Mononuclear cell (primary cell): Measurements from ENCODE around the gene LZTR1. TPM values are rescaled to one million over a fixed set of nuclear protein-coding genes. Genes with fewer than 3 reads are reported as not detected.

Source experiments
- H3K27me3 ChIP-seq: 2 replicates; pipeline ENCODE4 v1.6.0; 2011; ENCODE audit warnings: low read length, control low read depth; ENCODE audit not compliant: insufficient read depth
- H3K4me1 ChIP-seq: 2 replicates; pipeline ENCODE4 v1.5.1; 2011; ENCODE audit warnings: mild to moderate bottlenecking, low read length, control low read depth; ENCODE audit not compliant: insufficient read depth
- H3K4me3 ChIP-seq: 2 replicates; pipeline ENCODE4 v1.5.1; 2011; ENCODE audit warnings: mild to moderate bottlenecking, low read length, moderate library complexity
- H3K9me3 ChIP-seq: 2 replicates; pipeline ENCODE4 v1.5.1; 2011; ENCODE audit warnings: low read depth, mild to moderate bottlenecking, control low read depth, low read length
- total RNA-seq: library from RNA; depleted of rRNA; stranded (reverse); fragments of >200 nt; gene quantifications from one replicate; pipeline ENCODE4 v1.2.3, GENCODE V29; 2012

Gene LZTR1
- total RNA-seq, 1 donor = 24.8 TPM

DNA sequence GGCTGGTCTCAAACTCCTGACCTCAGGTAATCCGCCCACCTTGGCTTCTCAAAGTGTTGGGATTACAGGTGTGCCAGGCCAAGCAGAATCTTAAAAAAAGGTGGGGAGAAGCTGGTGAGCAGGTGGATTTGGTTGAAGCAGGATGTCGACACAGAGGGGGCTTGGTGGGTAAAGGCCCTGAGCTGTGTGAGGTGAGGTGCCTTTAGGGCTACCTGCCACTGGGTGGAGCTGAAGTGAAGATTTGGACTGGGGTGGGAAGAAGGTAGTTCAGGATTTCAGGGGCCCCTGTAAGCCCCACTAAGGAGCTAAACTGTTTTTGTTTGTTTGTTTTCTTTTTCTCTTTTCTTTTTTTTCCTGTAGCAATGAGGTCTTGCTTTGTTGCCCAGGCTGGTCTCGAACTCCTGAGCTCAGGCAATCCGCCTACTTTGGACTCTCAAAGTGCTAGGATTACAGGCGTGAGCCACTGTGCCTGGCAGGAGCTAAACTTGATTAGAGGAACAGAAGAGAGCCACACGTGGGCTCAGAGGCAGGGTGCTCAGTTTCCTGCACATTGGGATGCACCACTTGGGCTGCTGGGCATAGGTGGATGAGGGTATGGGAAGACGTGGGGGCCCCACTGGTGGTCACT, 38.8 kb downstream of the LZTR1 start:
- no peaks in the 10 kb centered on the region for H3K27me3 ChIP-seq
- H3K4me1 ChIP-seq = peaks cover 10% of the 10 kb centered on the region
- no peaks in the 10 kb centered on the region for H3K9me3 ChIP-seq
- no peak overlapping the region for H3K4me3 ChIP-seq

GRCh38 chr22:21022507-21022906, 40.4 kb downstream of the LZTR1 start:
- Histone ChIP-seq H3K4me3 (no peak overlapping the region), H3K27me3 (no peaks in the 10 kb centered on the region), H3K4me1 (peaks cover 10% of the 10 kb centered on the region), H3K9me3 (no peaks in the 10 kb centered on the region)

- peaks cover 10% of the 10 kb centered on the region for H3K4me1 ChIP-seq
- no peaks in the 10 kb centered on the region for H3K9me3 ChIP-seq
- no peaks in the 10 kb centered on the region for H3K27me3 ChIP-seq
- H3K4me3 ChIP-seq = no peak overlapping the region
Observed at GRCh38 chr22:21022955-21023614, 41.0 kb downstream of the LZTR1 start.

- Histone ChIP-seq H3K4me3 (no peak overlapping the region), H3K27me3 (no peaks in the 10 kb centered on the region), H3K9me3 (no peaks in the 10 kb centered on the region), H3K4me1 (peaks cover 10% of the 10 kb centered on the region)
Observed at GRCh38 chr22:21025266-21025665, 43.2 kb downstream of the LZTR1 start.

DNA sequence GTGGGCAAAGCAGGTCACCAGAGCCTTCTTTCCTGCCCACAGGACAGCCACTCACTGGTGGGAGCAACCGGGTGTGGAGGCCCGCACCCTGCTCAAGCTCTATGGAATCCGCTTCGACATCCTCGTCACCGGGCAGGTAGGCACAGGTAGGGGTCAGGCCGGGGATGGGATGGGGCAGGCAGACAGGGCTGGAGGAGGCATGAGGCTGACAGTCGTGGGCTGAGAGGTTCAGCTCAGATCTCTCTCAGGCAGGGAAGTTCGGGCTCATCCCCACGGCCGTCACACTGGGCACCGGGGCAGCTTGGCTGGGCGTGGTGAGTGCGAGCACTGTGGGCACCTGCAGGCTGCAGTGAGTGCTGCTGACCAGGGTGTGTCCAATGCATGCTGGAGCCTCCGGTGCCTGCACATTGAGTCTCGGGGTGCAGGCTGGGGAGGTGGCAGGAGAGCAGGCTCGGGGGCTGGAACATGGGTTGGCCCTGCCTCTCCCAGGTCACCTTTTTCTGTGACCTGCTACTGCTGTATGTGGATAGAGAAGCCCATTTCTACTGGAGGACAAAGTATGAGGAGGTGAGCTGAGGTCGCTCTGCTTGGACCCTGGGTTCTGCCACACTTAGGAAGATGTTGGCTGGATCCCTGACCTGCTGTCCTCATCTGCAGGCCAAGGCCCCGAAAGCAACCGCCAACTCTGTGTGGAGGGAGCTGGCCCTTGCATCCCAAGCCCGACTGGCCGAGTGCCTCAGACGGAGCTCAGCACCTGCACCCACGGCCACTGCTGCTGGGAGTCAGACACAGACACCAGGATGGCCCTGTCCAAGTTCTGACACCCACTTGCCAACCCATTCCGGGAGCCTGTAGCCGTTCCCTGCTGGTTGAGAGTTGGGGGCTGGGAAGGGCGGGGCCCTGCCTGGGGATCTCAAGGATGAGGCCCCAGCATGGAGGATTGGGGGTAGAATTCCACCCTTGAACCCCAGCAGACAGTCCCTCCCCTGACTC, 44.0 kb downstream of the LZTR1 start:
- H3K4me3 ChIP-seq = no peak overlapping the region
- no peaks in the 10 kb centered on the region for H3K9me3 ChIP-seq
- H3K27me3 ChIP-seq = no peaks in the 10 kb centered on the region
- peaks cover 10% of the 10 kb centered on the region for H3K4me1 ChIP-seq

DNA sequence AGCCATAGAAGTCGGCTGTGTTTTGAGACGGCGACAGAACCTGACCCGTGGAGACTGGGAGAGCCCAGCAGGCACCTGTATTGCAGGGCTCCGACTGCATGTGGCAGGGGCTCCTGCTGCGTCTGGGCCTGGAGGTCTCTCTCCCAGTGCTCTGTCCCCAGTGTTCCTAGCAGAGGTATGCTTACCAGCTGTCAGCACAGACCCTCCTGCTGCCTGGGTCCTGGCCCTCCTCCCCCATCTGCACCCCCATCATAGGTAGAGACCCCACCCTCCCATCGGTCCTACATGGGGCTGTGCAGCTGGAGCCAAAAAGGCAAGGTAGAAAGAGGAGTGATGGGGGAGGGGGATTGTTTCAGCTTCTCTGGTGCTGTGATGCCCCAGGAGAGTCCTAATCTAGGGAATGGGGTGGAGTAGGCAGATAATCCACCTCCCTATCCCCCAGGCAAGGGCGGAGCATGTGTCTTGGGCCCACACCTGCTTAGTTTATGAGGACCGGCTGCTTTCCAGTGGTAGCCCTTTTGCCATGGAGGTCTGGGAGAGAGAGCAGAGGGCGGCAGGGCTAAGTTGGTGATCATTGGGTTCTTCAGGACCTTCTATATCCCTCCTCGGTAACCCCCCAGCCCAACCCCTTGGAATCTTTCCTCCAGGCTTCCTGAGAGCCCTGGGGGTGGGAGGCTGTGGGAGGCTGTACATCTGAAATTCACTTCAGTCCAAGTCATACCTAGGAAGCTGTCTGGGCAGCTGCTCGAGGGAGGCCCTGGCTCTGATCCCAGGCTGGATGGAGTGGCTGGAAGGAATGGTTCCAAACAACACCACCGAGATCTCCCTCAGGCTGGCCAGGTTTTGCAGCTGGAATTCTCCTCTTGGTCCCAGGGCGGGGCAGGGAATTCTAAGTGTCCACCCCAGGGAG, 44.9 kb downstream of the LZTR1 start:
- no peaks in the 10 kb centered on the region for H3K27me3 ChIP-seq

GRCh38 chr22:21028277-21029251, 46.5 kb downstream of the LZTR1 start:
- Histone ChIP-seq H3K9me3 (no peaks in the 10 kb centered on the region), H3K4me1 (peaks cover 10% of the 10 kb centered on the region)

More for the DNA sequence above, 44.9 kb downstream of the LZTR1 start:
- Histone ChIP-seq H3K4me1 (peaks cover 10% of the 10 kb centered on the region), H3K9me3 (no peaks in the 10 kb centered on the region), H3K4me3 (no peak overlapping the region)

GRCh38 chr22:21029486-21030025, 47.5 kb downstream of the LZTR1 start:
- Histone ChIP-seq H3K27me3 (peaks cover 6% of the 10 kb centered on the region), H3K9me3 (no peaks in the 10 kb centered on the region), H3K4me1 (peaks cover 10% of the 10 kb centered on the region), H3K4me3 (no peak overlapping the region)

More at GRCh38 chr22:21028277-21029251, 46.5 kb downstream of the LZTR1 start:
- Histone ChIP-seq H3K4me3 (no peak overlapping the region), H3K27me3 (peaks cover 3% of the 10 kb centered on the region)

DNA sequence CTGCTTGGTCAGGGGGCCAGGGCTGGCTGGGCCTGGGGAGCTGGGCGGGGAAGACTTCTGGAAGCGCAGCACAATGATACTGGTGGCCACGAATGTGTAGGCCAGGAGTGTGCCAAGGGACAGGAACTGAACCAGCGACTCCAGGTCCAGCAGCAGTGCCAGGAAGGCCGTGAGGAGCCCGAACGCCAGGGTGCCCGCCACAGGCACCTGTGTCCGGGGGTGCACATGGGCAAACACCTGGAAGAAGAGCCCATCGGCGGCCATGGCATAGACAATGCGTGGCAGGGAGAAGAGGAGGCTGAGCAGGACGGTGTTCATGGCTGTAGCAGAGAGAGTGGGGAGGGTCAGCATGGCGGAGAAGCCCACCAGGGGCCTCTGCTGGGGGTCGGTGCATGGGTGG, 47.9 kb downstream of the LZTR1 start:
- H3K4me3 ChIP-seq = no peak overlapping the region
- H3K4me1 ChIP-seq = peaks cover 10% of the 10 kb centered on the region
- peaks cover 6% of the 10 kb centered on the region for H3K27me3 ChIP-seq
- H3K9me3 ChIP-seq = no peaks in the 10 kb centered on the region

GRCh38 chr22:21030621-21031544, 48.8 kb downstream of the LZTR1 start:
- Histone ChIP-seq H3K9me3 (no peaks in the 10 kb centered on the region), H3K4me1 (peaks cover 1% of the 10 kb centered on the region), H3K27me3 (peaks cover 6% of the 10 kb centered on the region), H3K4me3 (no peak overlapping the region)

DNA sequence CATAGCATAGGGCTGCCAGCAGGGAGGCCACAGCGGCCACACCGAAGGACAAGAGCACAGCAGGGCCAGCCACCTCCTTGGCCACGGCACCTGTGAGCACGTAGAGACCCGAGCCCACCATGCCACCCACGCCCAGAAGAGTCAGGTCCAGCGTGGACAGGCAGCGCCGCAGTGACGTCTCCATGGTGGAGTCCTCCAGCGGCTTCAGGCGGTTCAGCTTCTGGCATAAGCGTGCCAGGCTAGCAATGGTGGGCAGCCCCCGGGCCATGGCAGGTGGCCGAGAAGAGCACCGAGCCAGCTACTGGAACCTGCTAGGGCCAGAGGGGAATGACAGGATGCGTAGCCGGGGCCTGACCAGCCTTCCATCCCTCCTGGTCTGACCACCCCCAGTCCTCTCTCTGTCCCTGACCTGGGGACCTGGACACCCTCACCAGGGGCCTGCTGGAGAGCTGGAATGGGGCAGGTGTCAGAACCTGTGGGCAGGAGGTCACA, 49.5 kb downstream of the LZTR1 start:
- no peaks in the 10 kb centered on the region for H3K4me1 ChIP-seq
- H3K9me3 ChIP-seq = no peaks in the 10 kb centered on the region
- no peak overlapping the region for H3K4me3 ChIP-seq
- H3K27me3 ChIP-seq = peaks cover 6% of the 10 kb centered on the region

DNA sequence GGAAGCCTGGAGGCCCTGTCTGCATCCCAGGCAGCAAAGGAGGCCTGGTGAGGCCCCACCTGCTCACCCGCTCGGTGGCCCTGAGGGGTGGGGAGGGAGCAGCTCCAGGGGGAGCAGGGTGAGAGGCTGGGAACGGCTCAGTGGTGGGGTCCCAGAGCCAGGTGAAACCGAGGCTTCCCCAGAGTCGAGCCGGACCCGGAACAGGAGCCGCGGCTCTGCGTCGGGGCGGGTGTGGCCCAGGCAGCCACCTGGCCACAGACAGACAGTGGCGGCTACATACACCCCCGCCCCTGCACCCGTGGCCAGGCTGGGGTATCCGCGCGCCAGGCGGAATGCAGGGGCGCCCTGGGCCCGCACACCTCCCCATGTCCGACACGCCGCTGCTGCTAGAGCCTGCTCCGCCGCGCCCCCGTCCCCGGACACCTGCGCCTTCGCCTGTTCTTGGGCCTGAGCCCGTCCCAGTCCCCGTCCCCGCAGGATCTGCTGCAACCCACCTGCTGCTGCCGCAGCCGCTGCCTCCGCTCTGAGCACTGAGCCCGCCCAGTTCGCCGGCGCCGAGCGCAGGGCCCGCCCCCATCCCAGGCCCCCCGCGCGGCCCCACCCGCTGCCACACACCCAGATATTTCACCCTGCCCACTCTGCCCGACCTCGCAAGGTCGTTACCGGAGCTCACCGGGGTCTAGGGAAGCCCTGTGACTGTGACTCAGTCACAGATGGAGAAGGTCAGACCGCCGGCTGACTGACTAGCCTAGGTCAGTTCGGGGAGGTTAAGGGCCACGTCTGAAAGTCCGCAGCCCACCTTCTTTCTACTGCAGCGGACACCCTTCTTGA, 50.2 kb downstream of the LZTR1 start, which contains the start of gene SLC7A4:
Gene SLC7A4, minus strand, starts transcription at position 525 of the 831 bp plus-strand sequence. CDS start 749 bp downstream, outside the sequence.
- H3K9me3 ChIP-seq = no peaks in the 10 kb centered on the region
- no peak within 1 kb of the TSS for H3K4me3 ChIP-seq
- H3K4me1 ChIP-seq = no peaks in the 10 kb centered on the region
- peaks cover 6% of the 10 kb centered on the region for H3K27me3 ChIP-seq
